Spleen (tissue), 11 donors: Measurements from ENCODE around the gene FAM120B. TPM values are rescaled to one million over a fixed set of nuclear protein-coding genes. Genes with fewer than 3 reads are reported as not detected.

Experiments
- DNase-seq: peaks from one replicate; pipeline ENCODE4 v3.0.0-alpha.2; 2020
- H3K27ac ChIP-seq, 8 donors: fragments of 200-600 bp; sonication (generic) in 7 of 8; 1 replicate in 4 of 8; 2 replicates in 4 of 8; pipeline versions ENCODE4 v1.5.0 to v1.8.0; 2016 to 2021; ENCODE audit warnings: inconsistent platforms in 4 of 8, mild to moderate bottlenecking in 4 of 8, moderate library complexity in 1 of 8
- H3K27me3 ChIP-seq, 7 donors: fragments of 200-600 bp; sonication (generic) in 6 of 7; replicated peaks in 1 of 7; 1 replicate in 4 of 7; 2 replicates in 3 of 7; pipeline versions ENCODE4 v1.5.0 to v1.8.0; 2016 to 2021; ENCODE audit warnings: inconsistent platforms in 3 of 7, mild to moderate bottlenecking in 1 of 7
- H3K36me3 ChIP-seq, 6 donors: fragments of 200-600 bp; sonication (generic) in 5 of 6; 1 replicate in 4 of 6; 2 replicates in 2 of 6; pipeline versions ENCODE4 v1.5.0 to v1.8.0; 2016 to 2021; ENCODE audit warnings: inconsistent platforms in 2 of 6
- H3K4me1 ChIP-seq, 6 donors: fragments of 200-600 bp; sonication (generic) in 5 of 6; 1 replicate in 3 of 6; 2 replicates in 3 of 6; pipeline versions ENCODE4 v1.5.0 to v1.8.0; 2016 to 2021; ENCODE audit warnings: inconsistent platforms in 3 of 6
- H3K4me3 ChIP-seq, 8 donors: fragments of 200-600 bp; sonication (generic) in 7 of 8; 1 replicate in 4 of 8; 2 replicates in 4 of 8; pipeline versions ENCODE4 v1.5.0 to v1.8.0; 2016 to 2021; ENCODE audit warnings: inconsistent platforms in 4 of 8, mild to moderate bottlenecking in 4 of 8, moderate library complexity in 2 of 8
- H3K9me3 ChIP-seq, 8 donors: fragments of 200-600 bp; sonication (generic) in 7 of 8; 1 replicate in 4 of 8; 2 replicates in 4 of 8; pipeline versions ENCODE4 v1.5.0 to v1.8.0; 2016 to 2021; ENCODE audit warnings: inconsistent platforms in 4 of 8
- CTCF ChIP-seq, 11 experiments: fragments of 200-600 bp in 7 of 11; fragments of 450-650 bp in 4 of 11; sonication (generic) in 4 of 11; IDR thresholded peaks in 8 of 11; conservative IDR thresholded peaks in 3 of 11; 1 replicate in 7 of 11; 2 replicates in 4 of 11; pipeline versions ENCODE4 v1.4.0 to v1.8.0; 2016 to 2021; ENCODE audit warnings: antibody characterized with exemption in 11 of 11, inconsistent platforms in 4 of 11, mild to moderate bottlenecking in 1 of 11
- POLR2A ChIP-seq, 3 donors: fragments of 450-650 bp; IDR thresholded peaks; one replicate each; pipeline ENCODE4 v1.5.1; 2017; ENCODE audit warnings: antibody characterized with exemption in 3 of 3, mild to moderate bottlenecking in 1 of 3
- POLR2AphosphoS5 ChIP-seq, 3 donors: sonication (generic); formaldehyde crosslinking; IDR thresholded peaks; one replicate each; pipeline ENCODE4 v1.5.1; 2017; ENCODE audit warnings: antibody characterized with exemption in 3 of 3
- WGBS, 5 donors: extraction: QIAGEN DNeasy Blood & Tissue Kit in 3 of 5; methylation state at CpG; one replicate each; pipeline versions ENCODE4 v1.1.5 to v1.1.7; 2013 to 2018; 5-methylcytosine and 5-hydroxymethylcytosine counted together
- intact Hi-C: fragments of 100-400 bp; cut with DNase I; formaldehyde crosslinking; loops from one replicate; pipeline ENCODE4 v1.15.0; 2023; ENCODE audit warnings: low total_unique reads
- polyA plus RNA-seq, 3 donors: library from polyadenylated mRNA; stranded (reverse); fragments of 200-250 nt; gene quantifications; one replicate each; pipeline ENCODE4 v1.2.1, GENCODE V29; 2013
- total RNA-seq, 7 donors: library from RNA; depleted of rRNA in 3 of 7; stranded (reverse); fragments of >200 nt in 3 of 7; fragmentation: NEBNext Ultra II Directional in 4 of 7; extraction: Animal tissue kit (Norgen Biotek cat#: 25700) in 4 of 7; gene quantifications; one replicate each; pipeline versions ENCODE4 v1.1.0 to v1.2.1, GENCODE V29; 2016 to 2021
- donor health status: healthy with polysubstance abuse.
- donor health status: DM: no; HTN: no; CAD: no; lungs with moderate emphysema.
- donor health status: DM: no; HTN: no; CAD: no.
- donor health status: Bipolar disorder and iron deficiency.
- donor health status: healthy.
- donor health status: DM: no; HTN: no; CAD: no.
- donor health status: DM: yes; HTN: yes; CAD: no.

The FAM120B gene
- total and polyA plus RNA-seq, 10 donors, result 7.6 to 41.2 (median 26.8) TPM

- no peaks in the 10 kb centered on the region for H3K4me1 ChIP-seq
- H3K27me3 ChIP-seq, result no peaks in the 10 kb centered on the region
- no peak for TF ChIP-seq CTCF (IDR thresholded peaks at IDR 0.05 in 8 of 11, conservative IDR thresholded peaks at IDR 0.05 in 3 of 11)
- no peak for TF ChIP-seq POLR2AphosphoS5 (IDR thresholded peaks at IDR 0.05)
- TF ChIP-seq POLR2A (IDR thresholded peaks at IDR 0.05), result no peak
- WGBS, 5 donors, result 88 to 96% (median 93%) methylated on average over 11 of the region's 11 CpGs
- intact Hi-C loops, result no loop called here
- H3K36me3 ChIP-seq, result peaks cover 0 to 100% (median 40%) of the 10 kb centered on the region in 6 donors
- no peak overlapping the region for H3K4me3 ChIP-seq
- H3K9me3 ChIP-seq, result no peaks in the 10 kb centered on the region
- DNase-seq, result no peak
- no peak overlapping the region for H3K27ac ChIP-seq
These were observed 59.8 kb downstream of the FAM120B start for GRCh38 chr6:170366248-170366960.

- 86 to 96% (median 94%) methylated on average over 10 of the region's 10 CpGs for WGBS, 5 donors
These were observed 60.7 kb downstream of the FAM120B start for GRCh38 chr6:170367241-170367640.

GRCh38 chr6:170368544-170368943 is 62.0 kb downstream of the FAM120B start:
- H3K27ac ChIP-seq, result no peak overlapping the region
- 85 to 96% (median 93%) methylated on average over 2 of the region's 2 CpGs for whole genome bisulfite sequencing, 5 donors
- no peaks in the 10 kb centered on the region for H3K9me3 ChIP-seq
- no peaks in the 10 kb centered on the region for H3K27me3 ChIP-seq
- H3K4me3 ChIP-seq, result no peak overlapping the region
- intact Hi-C loops, result no loop called here
- DNase-seq, result no peak
- peaks cover 0 to 3% (median 0%) of the 10 kb centered on the region in 6 donors for H3K4me1 ChIP-seq
- H3K36me3 ChIP-seq, result peaks cover 0 to 92% (median 25%) of the 10 kb centered on the region in 6 donors
- TF ChIP-seq POLR2A (IDR thresholded peaks at IDR 0.05) (no peak), POLR2AphosphoS5 (IDR thresholded peaks at IDR 0.05) (no peak), CTCF (IDR thresholded peaks at IDR 0.05 in 8 of 11, conservative IDR thresholded peaks at IDR 0.05 in 3 of 11) (no peak)

More at GRCh38 chr6:170367241-170367640, 60.7 kb downstream of the FAM120B start:
- intact Hi-C loops, result no loop called here
- Histone ChIP-seq H3K9me3 (no peaks in the 10 kb centered on the region), H3K4me1 (no peaks in the 10 kb centered on the region), H3K27ac (no peak overlapping the region), H3K4me3 (no peak overlapping the region), H3K27me3 (no peaks in the 10 kb centered on the region), H3K36me3 (peaks cover 0 to 98% (median 34%) of the 10 kb centered on the region in 6 donors)
- TF ChIP-seq CTCF (IDR thresholded peaks at IDR 0.05 in 8 of 11, conservative IDR thresholded peaks at IDR 0.05 in 3 of 11), result no peak
- TF ChIP-seq POLR2A (IDR thresholded peaks at IDR 0.05), result no peak
- peak in 1 of 3 donors; percentile 14 for TF ChIP-seq POLR2AphosphoS5 (IDR thresholded peaks at IDR 0.05)
- no peak for DNase-seq

GRCh38 chr6:170369403-170369802 is 62.8 kb downstream of the FAM120B start:
- 90 to 94% (median 93%) methylated on average over 5 of the region's 5 CpGs for WGBS, 5 donors
- Histone ChIP-seq H3K27ac (no peak overlapping the region), H3K4me1 (peaks cover 0 to 10% (median 0%) of the 10 kb centered on the region in 6 donors), H3K4me3 (no peak overlapping the region), H3K27me3 (no peaks in the 10 kb centered on the region), H3K9me3 (no peaks in the 10 kb centered on the region), H3K36me3 (peaks cover 0 to 88% (median 23%) of the 10 kb centered on the region in 6 donors)
- TF ChIP-seq POLR2A (IDR thresholded peaks at IDR 0.05) (no peak), CTCF (IDR thresholded peaks at IDR 0.05 in 8 of 11, conservative IDR thresholded peaks at IDR 0.05 in 3 of 11) (no peak), POLR2AphosphoS5 (IDR thresholded peaks at IDR 0.05) (no peak)
- intact Hi-C loops, result no loop called here
- DNase-seq, result no peak
